HG03139 (cell line): ENCODE results near the gene SORBS2.

ENCODE experiments used
- ATAC-seq: cut with Tn5 transposase; IDR thresholded peaks from one replicate; pipeline ENCODE4 v1.9.1; 2021; ENCODE audit not compliant: unreplicated experiment

The SORBS2 gene

DNA sequence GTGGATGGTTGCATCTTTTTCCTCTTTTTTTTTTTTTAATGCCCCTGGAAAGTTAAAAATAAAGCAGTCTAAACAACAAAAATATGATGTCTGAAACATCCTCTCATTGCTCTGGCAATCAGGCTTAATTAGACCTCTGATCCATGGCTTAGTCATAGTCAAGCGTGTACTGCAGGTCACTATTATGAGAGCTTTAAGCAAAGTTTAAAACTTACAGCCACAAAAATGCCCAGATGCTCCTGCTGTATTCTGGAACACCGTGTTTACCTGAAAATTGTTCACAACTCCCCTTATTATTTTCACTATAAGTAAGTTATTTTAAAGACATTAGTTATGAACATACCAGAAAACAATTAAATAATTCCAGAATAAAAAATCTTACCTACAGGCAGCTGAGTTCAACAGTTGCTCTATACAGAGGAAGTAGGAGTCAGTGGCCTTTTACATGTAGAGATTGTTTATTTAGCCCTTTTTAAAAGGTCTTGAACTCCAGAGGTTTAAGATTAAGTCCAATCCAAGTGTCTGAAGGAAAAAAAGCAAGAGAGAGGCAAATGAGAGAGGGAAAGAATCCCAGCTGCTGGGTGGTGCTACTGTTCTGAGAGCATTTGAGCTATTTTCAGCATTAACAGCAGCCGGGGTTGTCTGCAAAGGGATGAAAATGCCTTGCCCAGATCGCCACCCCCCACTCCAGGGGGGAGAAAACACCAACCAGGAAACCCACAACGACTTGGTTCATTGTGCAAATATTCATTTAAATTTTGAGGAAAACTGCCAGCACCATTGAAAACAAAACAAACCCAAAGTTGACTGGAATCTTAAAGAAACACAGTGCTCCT is 36.9 kb downstream of the SORBS2 start:
- no peak for ATAC-seq

DNA sequence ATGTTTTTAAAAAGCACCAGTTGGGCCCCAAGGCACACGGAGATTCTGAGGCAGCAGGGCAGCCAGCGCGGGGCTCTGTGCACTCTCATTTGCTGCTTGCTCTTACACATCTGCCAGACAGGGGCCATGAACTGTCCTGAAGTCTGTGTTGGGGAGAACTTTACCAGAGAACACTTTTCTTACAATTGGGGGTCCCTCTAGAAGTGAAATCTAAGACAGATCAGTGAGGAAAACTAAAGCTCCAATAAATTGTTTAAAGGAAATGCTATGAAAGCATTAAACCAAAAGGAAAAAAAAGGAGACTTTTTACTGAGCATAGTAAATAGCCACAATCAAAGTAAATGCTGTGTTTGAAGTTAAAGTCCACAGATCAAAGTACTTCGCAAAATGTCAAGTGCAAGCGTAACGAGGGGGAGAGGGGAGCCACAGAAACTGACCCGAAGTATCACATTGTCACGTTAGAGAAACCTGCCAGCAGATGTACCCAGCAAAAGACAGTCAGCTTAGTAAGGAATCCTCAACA is 37.8 kb downstream of the SORBS2 start:
- no peak for ATAC-seq

DNA sequence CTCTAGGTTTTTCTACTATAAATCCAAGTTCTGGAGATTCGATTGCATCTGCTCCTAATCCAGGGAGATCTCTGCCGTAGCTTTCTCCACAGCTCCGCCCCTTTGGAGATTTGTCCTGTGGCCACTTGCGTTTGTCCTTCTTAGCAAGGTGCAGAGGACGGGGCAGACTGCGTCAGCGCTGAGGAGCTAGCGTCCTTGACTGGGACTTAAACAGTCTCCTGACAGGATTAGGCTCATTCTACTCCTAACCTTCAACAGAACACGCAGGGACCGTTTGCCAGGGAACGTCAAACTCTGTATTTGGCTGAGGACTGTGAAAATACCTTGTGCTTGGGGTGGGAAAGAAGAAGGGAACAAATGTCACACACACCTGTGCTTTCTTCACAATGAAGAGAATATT is 38.6 kb downstream of the SORBS2 start:
- no peak for ATAC-seq

DNA sequence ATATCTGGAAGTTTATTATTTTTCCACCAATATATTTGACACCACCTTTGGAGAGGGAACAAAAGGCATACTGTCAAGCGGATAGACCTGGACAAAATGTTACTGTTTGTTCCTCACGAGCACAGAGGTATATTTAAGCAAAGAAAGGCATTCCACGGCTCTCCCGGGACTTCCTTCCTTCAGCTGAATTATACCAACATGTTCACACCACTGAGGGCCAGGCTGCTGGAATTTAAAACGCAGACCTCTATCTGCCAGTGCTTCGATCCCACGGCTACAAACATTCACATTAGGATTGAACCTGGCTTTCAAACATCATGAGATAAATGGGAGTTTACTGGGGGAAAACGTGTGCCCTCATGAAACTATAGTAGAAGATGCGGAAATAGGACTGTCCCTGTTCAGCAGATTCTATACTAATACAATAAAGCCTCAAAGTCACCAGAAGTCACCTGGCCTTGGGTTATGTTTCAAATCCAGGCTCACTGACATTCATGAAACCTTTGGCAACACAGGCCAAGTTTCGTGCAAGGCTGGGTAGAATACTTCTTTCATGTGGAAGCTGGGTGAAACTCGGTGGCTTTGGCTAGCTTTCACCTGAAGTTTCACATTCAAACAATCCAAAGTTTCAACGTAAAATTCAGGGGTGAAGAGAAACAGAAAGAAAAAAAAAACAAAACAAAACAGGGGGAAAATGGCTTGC is 39.5 kb downstream of the SORBS2 start:
- no peak for ATAC-seq

DNA sequence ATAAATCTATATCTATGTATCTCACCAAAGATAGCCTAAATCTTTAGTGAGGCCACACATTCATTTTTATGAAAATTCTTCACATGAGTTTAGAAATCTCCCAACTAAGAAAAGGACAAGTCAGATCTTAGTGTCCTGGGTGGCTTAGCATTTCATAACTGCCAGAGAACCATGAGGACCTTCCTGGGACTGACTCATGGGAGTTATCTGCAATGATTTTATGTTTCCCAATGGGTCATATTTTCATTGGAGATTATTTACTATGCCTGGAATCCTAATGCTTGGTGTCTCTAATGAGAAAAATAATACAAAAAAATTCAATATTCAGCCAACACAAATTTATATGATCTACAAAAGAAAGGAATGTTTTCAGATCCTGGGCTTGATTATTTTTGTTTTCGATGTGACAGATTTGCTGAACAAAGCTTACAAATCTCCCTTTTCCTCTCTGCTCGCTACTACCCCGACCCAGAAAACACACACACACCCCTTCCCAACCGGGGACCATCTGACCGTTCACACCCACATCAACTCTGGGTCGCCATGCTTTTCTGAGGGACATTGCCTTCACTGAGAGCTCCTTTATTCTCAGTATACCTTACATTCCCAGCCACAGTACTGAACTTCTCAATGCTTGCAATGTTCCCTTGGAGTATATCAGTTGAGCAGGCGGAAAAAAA is 40.1 kb downstream of the SORBS2 start:
- no peak for ATAC-seq

DNA sequence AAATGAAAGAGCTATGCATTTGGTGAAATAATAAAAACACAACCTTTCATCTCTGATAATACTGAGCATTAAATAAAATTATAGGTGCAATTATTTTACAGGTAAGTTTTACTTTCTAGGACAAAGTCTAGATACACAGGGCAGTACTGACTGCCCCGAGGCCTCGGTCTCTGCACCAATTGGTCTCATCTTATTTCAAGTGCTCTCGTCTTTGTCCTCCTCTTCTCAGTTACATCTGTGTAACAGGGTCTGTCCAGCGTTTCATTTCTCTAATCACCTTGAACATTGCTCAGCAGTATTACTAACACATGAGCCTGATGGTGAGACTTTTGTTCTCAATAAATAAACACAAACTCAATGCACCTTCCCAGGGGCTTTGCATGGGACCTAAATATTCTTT is 44.5 kb downstream of the SORBS2 start:
- no peak for ATAC-seq

DNA sequence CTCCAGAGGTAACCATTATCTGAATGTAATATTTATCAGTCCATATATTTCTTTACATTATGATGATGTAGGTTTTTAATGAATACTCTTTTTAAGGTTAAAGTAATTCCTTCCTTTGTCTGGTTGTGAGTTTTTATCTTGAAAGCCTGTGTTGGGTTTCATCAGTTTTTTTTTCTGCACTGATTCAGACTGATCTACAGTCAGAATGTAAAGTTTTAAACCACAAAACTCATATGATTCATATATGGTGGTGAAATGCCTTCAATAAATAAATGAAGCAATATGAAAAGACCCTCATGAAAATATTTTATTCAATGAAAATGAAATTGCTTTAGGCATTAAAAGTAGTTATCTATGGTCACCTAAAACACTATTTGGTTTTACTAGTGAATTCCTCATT is 47.1 kb downstream of the SORBS2 start:
- ATAC-seq, result no peak

DNA sequence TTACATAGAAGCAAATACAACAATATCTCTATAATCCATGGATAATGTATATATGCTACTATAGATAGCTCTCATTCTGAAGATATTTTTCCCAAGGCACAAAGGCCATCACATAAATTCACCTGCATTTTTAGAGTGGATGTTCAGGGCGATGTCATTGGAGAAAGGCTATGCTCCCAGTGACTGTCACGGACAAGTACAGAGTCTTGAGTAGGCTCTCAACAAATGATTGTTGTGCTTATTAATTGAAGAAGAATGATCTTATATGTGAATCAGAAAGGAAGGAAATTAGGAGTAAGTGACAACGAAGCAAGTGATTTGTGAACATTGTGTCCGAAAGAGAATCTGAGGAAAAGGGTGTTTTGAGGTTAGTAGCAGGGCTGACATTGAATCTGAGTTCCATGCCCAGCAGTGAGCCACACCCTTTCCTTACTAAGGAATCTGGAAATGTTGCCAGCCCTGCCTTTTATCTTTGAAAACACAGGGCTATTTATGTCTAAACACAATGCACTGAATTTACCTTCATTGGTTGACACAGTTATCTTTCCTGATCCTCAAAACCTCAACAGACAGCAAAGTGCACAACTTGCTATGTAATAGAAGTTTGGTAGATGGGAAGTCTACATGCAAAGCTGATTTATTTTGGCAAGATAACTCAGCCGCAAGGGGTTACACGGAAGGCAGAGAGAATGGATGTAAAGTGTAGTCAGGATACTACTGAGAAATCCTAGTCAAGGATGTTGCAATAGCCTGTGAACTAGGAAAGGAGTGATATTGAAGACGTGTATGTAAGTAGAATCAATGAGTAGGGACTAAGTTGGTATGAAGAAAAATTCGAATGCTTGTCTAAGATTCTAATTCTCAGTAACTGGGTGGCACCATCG is 50.4 kb downstream of the SORBS2 start:
- ATAC-seq, result no peak

DNA sequence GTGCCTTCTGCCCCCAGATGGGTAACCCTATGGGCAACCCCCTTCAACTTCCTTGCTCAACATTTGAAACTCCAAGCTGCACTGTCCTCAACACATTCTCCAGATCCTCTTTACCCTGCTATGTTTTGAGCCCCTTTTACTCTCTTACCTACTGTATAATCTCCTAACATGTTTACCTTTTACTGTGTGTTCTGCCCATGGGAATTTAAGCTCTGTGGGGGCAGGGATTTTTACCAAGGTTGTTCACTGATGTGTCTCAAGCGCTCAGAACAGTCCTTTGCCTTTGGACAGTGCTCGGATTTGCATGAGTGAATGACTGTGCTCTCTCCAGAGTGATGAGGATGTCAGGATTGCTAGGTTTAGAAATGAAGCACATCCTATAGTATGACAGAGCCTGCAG is 53.2 kb downstream of the SORBS2 start:
- no peak for ATAC-seq

DNA sequence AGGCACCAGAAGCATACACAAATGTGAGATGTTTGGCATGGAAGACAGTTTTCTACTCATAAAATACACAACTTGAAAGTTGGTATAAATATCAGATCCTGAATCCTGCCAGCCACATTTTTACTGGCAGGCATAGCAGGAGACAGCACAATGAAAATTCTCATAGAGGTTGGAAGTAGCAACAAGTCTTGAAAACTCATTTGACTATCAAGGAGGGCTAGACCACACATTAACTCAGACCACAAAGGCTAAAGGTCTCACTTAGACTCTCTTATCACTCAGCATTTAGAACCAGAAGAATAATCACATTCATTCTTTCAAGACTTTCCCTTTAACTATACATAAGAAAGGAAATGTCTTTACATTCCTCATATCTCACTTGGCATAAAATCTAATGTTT is 56.5 kb downstream of the SORBS2 start:
- ATAC-seq, result no peak

DNA sequence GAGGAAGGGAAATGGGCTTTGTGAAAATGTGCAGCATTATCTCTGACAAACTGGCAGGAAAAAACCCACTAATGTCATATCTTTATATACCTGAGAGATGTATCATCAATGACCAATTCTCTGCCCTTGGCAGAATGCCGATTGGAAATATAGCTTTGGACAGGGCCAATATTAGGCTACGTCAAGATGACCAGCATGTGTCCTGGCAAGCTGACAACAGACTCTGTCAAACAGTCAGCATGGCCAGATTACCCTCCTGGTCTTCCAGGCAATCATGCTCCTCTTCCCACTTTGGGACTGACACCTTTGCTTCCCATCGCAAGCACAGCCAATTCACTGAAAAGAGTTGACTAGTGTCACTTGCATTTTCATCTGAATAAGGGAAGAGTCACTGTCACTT is 57.0 kb downstream of the SORBS2 start:
- ATAC-seq, result no peak

DNA sequence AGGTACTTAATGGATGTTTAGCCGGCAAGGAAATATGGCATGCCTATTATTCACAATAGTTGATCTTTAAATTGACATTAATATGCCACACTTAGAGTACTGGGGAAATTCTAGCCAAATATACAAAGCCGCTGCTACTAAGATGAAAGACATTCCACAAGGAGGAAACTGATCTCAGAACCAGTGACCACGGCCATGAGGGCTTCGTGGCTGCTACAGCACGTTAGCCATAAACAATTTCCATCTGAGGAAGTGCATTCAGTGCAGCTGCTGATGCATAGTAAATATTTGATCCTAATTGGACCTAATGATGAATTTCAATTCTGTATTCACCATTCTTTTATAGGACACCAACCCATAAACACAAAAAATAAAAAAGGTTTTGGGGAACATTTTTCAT is 59.1 kb downstream of the SORBS2 start:
- no peak for ATAC-seq

DNA sequence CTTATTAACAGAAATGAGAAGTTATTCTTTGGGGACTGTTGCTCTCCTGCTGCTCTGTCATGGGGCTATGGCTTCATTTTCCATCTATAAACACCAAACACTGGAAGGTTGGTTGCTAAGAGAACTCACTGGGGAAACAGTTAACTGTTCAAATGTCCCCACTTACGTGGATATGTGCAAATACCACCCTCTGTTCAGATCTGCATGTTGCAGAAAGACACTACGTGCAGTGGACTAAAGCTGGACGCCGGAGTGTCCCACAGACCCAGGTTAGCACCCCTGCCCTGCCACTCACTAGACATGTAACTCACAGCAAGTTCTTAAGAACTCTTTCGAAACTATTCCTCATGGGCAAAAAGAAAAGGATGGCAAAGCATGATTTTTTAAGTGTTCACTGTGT is 62.1 kb downstream of the SORBS2 start:
- no peak for ATAC-seq

DNA sequence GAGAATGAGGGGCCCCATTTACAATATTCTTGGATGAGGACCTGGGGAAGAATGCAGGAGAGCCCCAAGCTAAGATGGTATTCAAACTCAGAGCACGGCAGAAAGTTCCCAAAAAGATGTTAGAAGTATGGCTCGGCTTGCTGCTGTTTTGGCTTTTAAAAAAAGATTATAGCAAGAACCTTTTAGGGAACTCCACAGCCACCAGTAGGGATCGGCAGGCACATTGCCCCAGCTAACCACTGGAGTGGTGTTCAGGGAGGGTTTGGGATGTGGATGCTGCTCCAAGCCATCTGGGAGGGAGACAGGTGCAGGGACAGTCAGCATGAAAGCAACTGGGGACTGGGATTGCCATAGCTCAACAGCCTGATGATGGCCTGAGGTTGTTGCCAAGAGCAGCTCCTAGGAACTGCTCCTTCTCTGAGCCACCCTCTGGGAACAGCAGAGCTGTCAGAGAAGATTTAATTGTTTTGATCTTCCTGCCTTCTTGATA is 63.0 kb downstream of the SORBS2 start:
- no peak for ATAC-seq

DNA sequence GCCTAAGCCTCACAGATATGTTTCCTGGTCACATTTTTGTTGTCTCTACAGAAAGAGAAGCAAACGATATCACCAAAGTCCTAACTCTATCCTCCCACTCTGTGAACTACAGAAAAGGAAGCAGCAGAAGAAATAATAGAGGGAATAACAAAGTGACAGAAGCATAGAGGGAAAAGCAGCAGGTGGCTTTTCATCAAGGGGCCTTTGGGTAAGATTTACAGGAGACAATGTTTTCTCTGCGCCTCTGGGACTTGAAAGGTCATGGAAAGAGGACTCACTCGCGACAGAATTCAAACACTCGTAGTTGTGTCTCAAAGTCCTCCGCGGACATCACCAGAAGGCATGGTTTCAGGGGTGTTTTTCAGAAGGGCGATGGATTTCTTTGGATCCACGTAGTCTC is 66.1 kb downstream of the SORBS2 start:
- ATAC-seq, result no peak

DNA sequence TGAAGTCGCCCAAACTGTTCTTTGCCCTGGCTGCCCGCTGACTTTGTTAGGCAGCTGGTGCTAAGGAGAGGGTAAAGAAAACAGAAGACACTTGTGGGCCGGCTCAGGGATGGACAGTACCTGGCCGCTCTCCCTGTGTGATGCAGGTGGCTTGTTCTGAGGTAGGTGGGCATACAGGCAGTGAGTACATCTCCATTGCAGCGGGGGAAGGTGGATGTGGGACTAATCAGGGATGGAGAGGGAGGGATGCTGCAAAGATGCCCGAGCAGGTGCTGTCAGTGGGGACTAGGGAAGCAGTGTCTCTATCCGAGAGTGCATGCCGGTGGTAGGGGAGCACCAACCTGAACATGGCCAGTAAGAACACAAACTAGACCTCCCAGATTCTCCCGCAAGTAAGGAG is 67.0 kb downstream of the SORBS2 start:
- ATAC-seq, result no peak

DNA sequence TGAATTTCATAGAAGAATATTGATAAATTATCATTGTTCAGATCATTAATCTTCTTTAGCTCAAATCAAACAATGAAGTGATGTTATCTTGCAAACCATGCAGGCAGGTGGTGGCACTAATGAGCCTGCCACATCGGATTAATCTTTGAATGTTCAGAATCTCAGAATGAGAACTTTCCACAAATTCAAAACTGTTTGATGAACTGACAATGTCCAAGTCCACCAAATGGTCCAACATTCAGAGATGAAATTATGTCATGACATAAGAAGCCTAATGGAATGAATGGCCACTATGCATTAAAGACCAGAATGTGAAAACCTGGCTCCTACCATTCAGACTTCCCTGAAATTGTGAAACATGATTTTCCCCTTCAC is 67.5 kb downstream of the SORBS2 start:
- ATAC-seq, result no peak

DNA sequence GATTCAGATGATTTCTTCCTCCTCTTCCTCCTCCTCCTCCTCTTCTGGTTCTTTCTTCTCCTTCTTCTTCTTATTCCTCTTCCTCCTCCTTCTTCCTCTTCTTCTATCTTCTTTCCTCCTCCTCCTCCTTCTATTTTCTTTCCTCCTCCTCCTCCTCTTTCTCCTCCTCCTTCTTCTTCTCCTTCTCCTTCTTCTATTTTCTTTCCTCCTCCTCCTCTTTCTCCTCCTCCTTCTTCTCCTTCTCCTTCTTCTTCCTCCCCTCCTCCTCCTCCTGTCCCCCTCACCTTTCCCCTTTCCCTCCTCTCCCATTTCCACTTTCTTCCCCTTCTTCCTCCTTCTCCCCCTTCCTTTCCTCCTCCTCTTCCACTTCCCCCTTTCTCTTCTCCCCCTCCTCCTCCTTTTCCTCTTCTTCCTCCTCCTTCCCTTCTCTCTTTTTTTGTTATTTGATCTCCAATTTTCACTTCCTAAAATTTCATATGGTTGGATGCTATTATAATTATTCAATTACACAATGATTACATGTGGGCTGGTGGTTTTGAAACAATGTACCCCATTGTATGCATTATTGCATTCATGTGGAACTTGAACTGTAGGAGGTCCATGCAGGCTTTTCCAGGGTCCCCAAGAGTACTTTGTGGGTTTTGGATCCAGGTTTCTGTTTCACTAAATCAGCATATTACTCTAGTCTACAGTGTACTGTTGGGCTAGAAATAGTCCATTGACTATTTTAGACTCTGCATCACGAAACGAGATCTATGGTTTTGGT is 68.1 kb downstream of the SORBS2 start:
- ATAC-seq, result no peak

DNA sequence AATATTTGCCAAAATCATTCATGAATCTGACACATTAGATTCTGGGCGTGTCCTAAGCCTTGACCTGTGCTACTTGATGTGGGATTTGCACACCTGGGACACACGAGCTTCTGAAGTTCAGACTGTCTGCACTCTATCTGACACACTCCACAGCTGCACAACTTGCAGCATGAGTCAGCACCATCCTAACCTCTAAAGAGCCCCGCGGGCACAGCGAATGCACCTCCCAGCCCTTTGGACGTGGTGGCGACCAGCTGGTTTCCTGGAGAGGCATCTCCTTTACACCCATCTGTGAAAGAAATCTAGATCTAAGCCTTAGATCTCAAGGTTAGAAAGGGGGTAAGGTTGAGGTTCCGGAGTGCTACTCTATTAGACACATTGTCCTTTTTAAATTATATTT is 69.2 kb downstream of the SORBS2 start:
- no peak for ATAC-seq

DNA sequence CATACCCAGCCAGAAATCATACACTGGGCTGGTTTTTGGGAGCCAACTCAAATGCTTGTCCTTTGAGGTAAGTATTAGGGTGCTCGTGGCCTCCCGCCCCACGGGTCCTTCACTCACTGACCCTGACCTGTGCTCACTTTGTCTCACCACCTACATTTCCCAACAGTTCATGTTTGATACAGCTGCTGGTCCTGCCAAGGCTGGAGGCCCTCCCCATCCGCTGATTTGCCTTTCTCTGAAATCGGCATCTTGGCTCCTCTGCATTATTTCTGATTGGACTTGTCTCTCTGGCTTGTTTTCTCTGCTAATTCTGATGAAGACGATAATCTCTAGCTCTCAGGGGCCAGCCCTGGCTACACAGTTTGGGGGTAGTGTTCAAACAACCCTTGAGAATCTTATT is 70.2 kb downstream of the SORBS2 start:
- no peak for ATAC-seq
